ENCODE data around the gene NR1D1.
A peak's percentile ranks its signal among the peaks of the same experiment; 100 is the strongest.

NR1D1 gene

DNA sequence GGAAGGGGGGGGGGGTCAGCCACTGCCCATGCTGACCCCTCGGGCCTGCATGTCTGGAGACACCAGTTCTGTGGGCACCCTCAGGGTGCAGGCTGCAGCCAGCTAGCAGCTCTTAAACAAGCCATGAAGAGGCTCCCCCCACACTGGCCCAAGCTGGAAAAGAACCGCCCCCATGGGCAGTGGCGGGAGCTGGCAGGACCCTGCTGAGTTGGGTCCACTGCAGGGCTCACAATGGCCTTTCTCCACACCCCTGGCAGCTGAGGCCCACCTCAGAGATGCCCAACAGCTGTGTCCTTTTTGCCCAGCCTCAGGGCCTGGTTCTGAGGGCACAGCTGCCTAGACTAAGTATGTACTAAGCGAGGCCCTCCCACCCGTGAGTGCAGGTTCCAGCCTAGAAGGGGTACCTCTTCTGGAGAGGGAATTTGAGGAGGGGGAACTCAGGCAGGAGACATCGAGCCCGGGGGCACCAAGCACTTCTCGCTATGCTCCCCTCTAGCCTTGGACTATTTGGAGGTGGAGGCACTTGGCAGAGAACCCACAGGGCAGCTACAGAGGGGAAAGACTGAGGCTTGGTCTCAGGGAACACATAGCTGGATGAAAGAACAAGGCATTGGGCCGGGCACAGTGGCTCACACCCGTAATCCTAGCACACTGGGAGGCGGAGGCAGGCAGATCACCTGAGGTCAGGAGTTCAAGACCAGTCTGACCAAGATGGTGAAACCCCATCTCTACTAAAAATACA, 34.4 kb downstream of the NR1D1 start:
- no peak overlapping the region for H3K27ac ChIP-seq (replicated peaks)
- no peaks in the 10 kb centered on the region for H3K27me3 ChIP-seq (ENCODE audit: insufficient read depth, poor library complexity, severe bottlenecking)
- no peak for TF ChIP-seq GABPA (IDR thresholded peaks at IDR 0.05; ENCODE audit: low read depth)
- TF ChIP-seq POLR2AphosphoS5 (IDR thresholded peaks at IDR 0.05; ENCODE audit: low read depth) = no peak
- TF ChIP-seq, protein P1, sequence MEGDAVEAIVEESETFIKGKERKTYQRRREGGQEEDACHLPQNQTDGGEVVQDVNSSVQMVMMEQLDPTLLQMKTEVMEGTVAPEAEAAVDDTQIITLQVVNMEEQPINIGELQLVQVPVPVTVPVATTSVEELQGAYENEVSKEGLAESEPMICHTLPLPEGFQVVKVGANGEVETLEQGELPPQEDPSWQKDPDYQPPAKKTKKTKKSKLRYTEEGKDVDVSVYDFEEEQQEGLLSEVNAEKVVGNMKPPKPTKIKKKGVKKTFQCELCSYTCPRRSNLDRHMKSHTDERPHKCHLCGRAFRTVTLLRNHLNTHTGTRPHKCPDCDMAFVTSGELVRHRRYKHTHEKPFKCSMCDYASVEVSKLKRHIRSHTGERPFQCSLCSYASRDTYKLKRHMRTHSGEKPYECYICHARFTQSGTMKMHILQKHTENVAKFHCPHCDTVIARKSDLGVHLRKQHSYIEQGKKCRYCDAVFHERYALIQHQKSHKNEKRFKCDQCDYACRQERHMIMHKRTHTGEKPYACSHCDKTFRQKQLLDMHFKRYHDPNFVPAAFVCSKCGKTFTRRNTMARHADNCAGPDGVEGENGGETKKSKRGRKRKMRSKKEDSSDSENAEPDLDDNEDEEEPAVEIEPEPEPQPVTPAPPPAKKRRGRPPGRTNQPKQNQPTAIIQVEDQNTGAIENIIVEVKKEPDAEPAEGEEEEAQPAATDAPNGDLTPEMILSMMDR (IDR thresholded peaks at IDR 0.05; ENCODE audit: insufficient read depth, low read length) = no peak
- TF ChIP-seq REST (IDR thresholded peaks at IDR 0.05; ENCODE audit: insufficient replicate concordance, low read depth) = no peak
- TF ChIP-seq SPI1 (IDR thresholded peaks at IDR 0.05; ENCODE audit: borderline replicate concordance, low read depth) = no peak
- no peak for DNase-seq (ENCODE audit: low read depth in 1 of 2, low spot score in 1 of 2)
- no peak overlapping the region for H3K4me3 ChIP-seq (replicated peaks; ENCODE audit: insufficient read depth, low read length)

DNA sequence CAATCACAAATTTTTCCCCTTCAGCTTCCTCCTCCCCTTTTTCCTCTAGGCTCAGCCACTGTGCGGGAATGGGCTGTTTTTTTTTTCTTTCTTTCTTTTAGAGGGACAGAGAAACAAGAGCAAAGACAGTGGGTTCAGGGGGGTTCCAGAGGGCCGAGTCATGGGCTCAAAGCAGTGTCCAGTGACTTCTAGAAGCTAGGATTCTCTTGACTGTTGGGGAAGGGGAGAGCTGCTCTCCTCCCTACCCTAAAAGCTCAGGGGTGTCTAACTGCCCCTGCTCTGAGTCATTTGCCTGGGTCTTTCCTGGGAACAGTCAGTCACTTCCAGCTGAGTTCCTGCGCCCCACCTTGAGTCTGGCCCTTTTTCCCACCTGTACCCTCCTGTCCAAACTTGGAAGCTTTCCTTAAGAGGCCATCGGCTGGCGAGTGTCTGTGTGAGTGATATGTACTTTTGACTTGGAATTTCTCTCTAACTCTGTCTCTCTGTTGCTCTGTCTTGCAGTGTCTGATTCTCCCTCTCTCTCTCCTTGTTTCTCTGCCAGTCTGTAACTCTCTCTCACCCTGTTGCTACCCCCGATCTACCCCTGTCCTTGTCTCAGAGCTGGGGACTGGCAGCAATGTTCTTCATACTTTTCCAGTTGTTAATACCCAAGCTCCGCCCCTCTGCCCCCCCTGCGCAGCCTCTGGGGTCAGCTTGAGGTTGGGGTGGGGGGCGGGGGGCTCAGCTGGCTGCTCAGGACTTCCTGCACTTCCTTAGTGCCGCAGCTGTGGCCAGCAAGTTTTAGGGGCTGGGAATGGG, 35.2 kb downstream of the NR1D1 start:
- no peak overlapping the region for H3K4me3 ChIP-seq (replicated peaks; ENCODE audit: insufficient read depth, low read length)
- no peak for TF ChIP-seq SPI1 (IDR thresholded peaks at IDR 0.05; ENCODE audit: borderline replicate concordance, low read depth)
- TF ChIP-seq POLR2AphosphoS5 (IDR thresholded peaks at IDR 0.05; ENCODE audit: low read depth) = no peak
- TF ChIP-seq REST (IDR thresholded peaks at IDR 0.05; ENCODE audit: insufficient replicate concordance, low read depth) = no peak
- TF ChIP-seq, protein P1 (IDR thresholded peaks at IDR 0.05; ENCODE audit: insufficient read depth, low read length) = no peak
- TF ChIP-seq GABPA (IDR thresholded peaks at IDR 0.05; ENCODE audit: low read depth) = no peak
- peak overlapping the region; percentile 88 for H3K27ac ChIP-seq (replicated peaks)
- no peak for DNase-seq (ENCODE audit: low read depth in 1 of 2, low spot score in 1 of 2)
- no peaks in the 10 kb centered on the region for H3K27me3 ChIP-seq (ENCODE audit: insufficient read depth, poor library complexity, severe bottlenecking)

GRCh38 chr17:40063901-40064531, 36.4 kb downstream of the NR1D1 start:
- DNase-seq (ENCODE audit: low read depth in 1 of 2, low spot score in 1 of 2) = peak in 1 of 2 experiments; percentile 63
- Histone ChIP-seq H3K27ac (replicated peaks) (peak overlapping the region; percentile 88), H3K4me3 (replicated peaks; ENCODE audit: insufficient read depth, low read length) (peak overlapping the region; percentile 79), H3K27me3 (ENCODE audit: insufficient read depth, poor library complexity, severe bottlenecking) (no peaks in the 10 kb centered on the region)
- TF ChIP-seq REST (IDR thresholded peaks at IDR 0.05; ENCODE audit: insufficient replicate concordance, low read depth) (no peak), POLR2AphosphoS5 (IDR thresholded peaks at IDR 0.05; ENCODE audit: low read depth) (no peak), SPI1 (IDR thresholded peaks at IDR 0.05; ENCODE audit: borderline replicate concordance, low read depth) (no peak), GABPA (IDR thresholded peaks at IDR 0.05; ENCODE audit: low read depth) (no peak)
- TF ChIP-seq, protein P1 (IDR thresholded peaks at IDR 0.05; ENCODE audit: insufficient read depth, low read length) = no peak

Measured in HL-60 (cell line).